Middle frontal gyrus (tissue), 1 donor: ENCODE results near the gene ITGA2B.
"Not testable (repeated sequence)": the region's sequence is repeated elsewhere in the genome, so short reads cannot be mapped to it uniquely, and the experiment has no call there.

Source experiments
- DNase-seq: peaks from one replicate; pipeline ENCODE4 v3.0.0-alpha.2; 2015; ENCODE audit warnings: low spot score; ENCODE audit errors: extremely low spot score

Gene ITGA2B

DNA sequence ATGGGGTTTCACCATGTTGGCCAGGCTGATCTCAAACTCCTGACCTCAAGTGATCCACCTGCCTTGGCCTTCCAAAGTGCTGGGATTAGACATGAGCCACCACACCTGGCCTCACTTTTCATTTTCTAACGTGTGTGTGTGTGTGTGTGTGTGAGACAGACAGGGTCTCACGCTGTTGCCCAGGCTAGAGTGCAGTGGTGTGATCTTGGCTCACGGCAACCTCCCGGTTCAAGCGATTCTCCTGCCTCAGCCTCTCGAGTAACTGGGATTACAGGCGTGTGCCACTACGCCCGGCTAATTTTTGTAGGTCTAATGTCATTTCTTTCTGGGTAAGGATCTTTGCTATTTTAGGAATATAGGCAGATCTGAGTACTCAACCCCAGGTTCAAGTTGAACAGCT, 4.7 kb upstream of the ITGA2B start:
- DNase-seq = not testable (repeated sequence)

DNA sequence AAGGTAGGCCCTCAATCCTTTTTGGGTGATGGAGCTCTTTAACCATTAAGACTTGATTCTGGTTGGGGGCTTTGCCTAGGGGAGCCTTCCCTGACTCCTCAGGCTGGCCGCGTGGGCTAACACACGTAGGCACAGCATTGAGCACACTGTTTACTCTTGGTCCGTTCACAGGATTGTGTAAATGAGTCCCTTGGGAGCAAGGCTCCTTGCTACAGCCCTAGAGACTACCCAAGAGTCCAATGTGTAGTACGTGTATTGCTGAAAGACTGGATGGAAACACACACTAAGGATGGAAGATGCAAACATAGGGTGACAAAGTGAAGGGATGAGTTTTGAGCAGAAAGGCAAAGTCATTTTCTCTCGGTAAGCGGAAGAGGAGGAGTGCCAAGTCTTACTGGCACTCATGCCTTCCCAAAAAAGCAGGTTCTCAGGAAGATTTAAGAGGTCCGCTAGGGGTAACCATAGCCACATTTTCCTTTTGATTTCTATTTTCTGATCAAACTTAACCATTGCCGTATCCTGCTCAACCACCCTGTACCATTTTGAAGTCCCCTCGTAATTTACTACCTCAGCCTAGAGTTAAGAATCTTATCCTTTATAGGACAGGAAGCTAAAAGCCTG, 911 bp upstream of the ITGA2B start:
- DNase-seq = no peak

- DNase-seq = no peak
Observed at GRCh38 chr17:44389723-44390202, 314 bp upstream of the ITGA2B start.

DNA sequence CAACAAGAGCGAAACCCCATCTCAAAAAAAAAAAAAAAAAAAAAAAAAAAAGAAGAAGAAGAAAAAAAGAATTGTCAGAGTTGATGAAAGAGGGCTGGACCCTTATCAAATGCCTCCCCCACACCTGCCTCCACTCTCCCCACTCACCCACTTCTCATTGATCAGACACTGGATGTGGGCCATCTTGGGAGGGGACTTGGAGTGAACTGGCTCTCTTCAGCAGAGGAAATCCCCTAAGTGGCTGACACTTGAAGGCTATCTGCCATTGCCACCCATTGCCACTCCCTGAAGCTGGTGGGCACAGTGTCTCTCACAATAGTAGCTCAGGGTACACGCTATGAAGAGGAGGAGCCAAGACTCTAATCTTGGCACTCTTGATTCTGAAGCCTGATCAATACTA, 1.6 kb downstream of the ITGA2B start:
- DNase-seq = no peak

- DNase-seq = no peak
Observed at GRCh38 chr17:44386182-44386525, 3.3 kb downstream of the ITGA2B start.

DNA sequence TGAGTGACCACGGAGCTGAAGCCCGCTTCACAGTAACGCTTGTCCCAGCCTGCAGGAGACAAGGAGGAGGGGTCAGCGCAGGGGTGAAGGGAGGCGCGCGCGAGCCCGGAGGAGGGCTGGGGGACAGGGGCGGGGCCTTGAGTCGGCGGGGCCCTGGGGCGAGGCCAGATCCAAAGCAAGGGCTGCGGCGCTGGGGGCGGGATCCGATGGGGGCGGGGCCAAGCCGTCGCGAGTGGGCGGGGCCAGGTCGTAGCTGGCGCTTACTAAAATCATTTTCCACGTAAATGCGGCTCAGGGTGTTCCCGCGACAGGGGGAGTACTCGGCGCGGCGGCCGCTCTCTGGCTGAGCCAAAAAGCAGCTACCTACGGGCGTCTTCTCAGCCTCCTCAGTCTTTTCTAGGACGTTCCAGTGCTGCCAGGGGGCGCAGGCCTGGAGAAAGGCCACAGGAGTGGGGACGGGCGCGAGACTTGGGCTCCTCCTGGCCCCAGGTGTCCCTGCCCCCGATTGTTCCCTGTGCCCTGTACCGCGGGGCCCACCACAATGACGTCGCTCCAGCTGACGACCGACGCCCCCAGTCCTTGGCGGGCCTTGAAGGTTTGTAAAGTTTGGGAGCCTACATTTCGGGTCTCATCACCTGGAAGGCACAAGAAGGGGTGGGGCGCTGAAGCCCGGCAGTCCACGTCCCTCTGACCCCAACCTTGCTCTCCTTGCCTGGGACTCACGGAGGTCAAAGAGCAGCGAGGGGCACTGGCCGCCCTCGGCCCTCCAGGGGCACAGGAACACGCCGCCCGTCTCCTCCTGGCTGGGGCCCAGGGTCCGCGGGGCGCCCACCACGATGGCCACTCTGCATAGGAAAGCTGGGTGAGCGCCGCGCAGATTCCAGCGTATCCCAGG, 3.9 kb downstream of the ITGA2B start:
- no peak for DNase-seq

DNA sequence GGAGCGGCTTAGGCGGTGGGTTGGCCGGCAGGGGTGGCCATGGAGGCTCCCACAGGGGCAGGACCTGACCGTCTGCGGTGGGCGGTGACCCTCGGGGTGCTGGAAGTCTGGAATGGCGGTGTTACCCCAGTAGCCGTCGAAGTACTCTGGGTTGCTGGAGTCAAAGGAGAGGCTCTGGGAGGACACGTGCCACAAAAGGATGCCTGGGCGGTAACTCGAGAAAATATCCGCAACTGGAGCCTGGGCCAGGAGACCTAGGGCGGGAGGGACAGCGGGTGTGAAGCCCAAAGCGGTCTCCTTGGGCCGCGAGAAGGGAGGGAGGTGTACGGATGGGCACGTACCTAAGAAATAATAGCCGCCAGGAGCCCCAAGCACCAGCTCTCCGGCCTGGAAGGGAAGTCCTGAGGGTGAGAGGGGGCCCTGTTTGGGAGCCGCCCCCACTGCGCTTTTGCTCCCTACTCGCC, 4.6 kb downstream of the ITGA2B start:
- no peak for DNase-seq

DNA sequence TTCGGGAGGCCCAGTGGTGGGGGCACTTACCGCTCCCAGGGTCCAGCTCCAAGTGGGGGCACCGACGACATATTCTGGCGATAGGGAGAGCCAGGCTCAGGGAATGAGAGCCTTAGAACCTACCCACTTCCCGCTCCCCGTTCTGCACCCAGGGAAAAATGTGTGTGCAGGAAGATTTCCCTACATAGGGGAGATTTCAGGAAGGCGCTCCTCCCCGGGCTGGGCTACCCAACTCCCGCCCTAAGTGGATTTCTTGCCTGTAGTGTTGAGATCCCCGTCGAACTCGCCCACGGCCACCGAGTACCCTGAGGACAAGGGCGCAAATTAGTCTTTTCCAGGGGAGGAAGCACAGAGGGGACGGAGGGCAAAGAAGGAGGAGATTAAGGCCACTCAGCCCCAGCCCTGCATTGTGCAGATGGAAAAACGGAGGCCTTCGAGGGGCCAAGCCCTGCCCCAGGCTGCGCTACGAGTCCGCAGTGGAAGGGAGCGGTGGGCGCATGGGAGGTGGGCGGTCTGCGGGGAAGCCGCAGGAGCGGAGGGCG, 5.1 kb downstream of the ITGA2B start:
- DNase-seq = no peak

DNA sequence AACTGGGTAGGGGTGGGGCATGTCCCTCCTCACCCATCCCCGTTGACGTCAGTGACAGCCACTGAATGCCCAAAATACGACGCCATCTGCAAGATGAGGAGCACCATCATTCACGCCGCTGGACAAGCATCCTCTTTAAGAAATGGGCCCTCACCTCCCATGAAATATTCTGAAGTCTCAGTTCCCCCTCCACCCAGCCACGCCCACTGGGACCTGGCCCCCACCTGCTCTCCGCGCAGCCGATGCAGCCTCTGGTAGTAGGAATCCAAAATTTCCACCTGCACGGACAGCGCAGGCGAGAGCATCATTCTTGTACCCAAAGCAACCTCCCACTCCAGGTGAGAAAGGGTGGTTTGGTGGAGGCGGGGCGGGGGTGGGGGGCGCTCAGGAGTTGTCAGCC, 5.6 kb downstream of the ITGA2B start:
- no peak for DNase-seq

DNA sequence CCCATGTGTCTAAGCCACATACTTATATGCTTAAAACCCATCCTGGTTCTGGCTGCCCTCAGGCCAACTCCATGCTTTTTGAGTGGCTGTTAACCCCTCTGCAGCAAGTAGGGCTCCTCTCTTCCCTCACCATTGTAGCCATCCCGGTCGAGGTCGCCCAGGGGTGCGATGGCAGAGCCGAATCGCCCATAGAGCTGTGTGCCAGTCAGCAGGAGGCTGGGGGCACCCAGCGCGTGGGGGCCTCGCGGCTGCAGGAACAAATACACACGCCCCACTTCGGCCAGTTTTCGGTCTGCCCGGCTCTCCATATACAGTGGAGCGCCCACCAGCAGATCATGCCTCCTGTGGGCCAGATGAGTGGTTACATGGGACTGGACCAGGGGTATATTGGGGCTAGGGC, 6.1 kb downstream of the ITGA2B start:
- DNase-seq = no peak

- no peak for DNase-seq
Observed at GRCh38 chr17:44382917-44383316, 6.5 kb downstream of the ITGA2B start.

DNA sequence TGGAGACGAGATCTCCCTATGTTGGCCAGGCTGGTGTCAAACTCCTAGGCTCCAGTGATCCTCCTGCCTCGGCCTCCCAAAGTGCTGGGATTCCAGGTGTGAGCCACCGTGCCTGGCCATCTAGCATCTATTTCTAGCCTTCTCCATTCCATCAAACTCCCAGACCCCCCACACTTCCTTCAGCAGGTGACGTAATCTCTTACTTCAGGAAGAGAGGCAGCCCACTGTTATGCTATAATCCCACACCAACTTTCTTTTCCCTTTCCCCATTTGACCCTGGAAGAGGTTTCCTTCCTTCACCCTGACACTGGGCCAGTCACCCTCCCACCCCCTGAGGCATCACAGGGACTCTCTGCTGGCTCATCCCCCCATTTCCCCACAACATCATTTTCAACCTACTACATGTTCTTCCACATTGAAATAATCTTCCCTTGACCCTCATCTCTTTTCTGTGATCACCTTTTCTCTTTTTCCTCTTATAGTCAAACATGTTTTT, 7.6 kb downstream of the ITGA2B start:
- DNase-seq = no peak

GRCh38 chr17:44380767-44381166, 8.7 kb downstream of the ITGA2B start:
- no peak for DNase-seq

DNA sequence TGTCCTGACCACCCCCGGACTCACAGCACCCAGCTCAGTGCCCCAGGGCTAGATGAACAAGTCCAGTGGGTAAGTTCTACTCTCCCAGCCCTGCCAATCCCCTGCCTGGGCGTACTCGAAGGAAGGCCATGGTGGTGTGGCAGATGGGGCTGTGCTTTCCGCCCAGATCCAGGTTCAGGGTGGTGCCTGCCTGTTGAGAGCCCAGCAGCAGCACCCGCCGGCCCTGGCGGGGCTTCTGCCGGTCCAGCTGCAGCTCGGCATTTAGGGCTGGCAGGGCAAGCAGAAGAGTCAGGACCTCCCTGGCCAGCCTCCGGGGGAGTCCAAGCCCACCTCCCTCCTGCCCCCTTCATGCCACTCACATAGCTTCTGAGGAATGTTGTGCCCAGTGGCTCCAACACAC, 9.6 kb downstream of the ITGA2B start:
- DNase-seq = no peak

DNA sequence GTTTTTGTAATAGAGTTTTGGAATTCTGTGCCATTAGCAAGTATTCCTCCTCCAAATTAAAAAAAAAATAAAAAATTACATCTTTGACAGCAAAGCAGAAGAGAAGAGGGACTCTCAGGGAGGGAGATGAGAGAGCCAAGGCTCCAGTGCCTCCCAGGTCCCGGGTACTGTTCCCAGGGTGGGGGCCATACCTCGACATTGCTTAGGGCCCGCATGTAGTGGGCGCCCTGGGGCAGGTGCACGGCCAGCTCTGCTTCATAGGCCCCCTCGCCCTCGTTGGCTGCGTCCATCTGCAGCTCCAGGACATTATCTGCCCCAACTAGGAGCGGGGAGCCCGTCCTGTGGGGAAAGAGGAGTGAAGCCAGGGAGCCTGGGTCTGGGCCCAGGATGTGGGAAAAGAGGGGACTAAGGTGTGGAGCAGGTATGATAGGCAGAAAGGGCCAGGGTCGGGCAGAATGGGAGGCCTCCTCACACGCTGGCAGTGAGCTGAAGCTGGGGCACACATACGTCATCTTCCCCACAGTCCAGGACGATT, 11.2 kb downstream of the ITGA2B start:
- DNase-seq = no peak

DNA sequence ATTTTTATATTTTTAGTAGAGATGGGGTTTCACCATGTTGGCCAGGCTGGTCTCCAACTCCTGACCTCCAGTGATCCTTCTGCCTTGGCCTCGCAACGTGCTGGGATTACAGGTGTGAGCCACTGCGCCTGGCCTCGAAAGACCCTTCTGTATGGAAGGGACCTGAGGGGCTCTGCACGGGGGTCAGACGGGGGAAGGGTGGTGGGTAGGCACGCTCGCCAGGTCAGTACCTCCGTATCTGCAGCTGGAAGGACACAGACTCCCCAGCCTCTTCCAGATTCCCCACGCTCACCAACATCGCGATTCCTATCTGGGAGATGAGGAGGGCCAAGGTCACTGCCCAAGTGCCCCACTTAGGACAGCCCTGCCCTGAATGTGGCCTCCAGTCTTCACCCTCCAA, 12.7 kb downstream of the ITGA2B start:
- no peak for DNase-seq

- DNase-seq = no peak
Observed at GRCh38 chr17:44376124-44376523, 13.3 kb downstream of the ITGA2B start.

DNA sequence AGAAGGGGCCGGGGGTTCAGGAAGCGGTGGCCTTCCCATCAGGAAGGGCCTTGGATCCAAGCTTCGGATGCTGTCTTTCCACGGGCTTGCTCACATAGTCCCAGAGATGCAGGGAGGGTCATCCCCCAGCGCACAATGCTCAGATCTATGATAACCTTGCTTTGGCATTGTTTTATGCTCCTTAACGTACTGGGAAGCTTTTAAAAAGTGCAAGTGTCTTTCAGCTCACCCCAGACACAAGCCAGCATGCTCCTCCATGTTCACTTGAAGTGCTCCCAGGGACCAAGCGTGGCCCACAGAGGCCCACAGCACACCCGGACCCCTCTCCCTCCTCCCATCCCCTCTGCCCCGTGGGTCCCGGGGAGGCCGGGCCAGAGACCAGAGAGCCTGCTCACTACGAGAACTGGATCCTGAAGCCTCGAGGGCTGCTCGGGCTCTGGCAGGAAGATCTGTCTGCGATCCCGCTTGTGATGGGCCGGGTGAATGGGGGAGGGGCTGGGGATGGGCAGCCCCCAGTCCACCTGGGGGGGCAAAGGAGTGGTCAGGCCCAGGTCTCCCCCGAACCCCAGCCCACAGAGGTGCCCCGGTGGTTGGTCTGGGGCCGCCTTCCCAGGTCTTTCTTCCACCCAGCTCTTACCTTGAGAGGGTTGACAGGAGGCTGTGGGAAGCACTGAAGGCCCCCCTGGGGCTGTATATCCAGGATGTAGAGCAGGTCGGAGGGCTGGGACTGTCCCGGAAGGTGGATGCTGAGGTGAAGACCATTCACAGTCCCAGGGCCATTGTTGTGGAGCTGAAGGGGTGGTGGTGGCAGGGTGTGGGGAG, 14.0 kb downstream of the ITGA2B start:
- DNase-seq = no peak

DNA sequence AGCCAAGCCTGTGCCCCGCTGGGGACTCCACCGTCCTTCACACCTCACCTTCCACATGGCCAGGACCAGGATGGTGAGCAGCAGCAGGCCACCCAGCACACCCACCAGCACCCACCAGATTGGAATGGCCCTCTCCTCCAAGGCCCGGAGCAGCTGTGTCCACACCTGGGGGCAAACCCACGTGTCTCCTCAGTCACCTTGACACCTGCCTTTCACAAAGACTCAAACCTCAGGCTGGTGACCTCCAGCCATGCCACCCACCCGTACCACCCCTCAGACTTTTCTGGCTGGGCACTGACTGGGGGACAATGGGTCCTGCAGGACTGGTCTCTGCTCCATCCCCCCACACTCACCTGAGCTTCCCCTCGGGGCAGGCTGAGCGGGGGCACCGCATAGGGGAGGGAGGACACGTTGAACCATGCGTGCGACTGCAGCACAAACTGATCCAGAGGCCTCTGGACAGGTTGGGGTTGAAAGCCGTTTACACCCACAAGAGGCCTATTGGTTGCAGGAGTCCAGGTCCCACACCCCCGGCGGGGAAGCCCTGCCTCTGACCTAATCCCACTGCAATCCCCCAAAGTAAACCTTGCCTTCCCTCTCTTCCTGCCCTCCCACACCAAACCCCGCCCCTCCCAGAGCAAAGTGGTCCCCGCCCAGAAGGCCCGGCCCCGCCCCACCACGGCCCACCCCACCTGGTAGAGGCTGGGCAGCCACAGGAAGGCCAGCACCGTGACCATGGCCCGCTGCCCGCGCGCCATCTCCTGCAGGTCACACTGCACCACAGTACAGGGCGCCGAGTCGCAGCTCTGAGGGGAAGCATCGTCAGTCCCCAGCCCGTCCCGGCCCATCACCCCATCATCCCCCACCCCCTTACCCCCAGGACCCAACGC, 14.9 kb downstream of the ITGA2B start:
- DNase-seq = no peak

DNA sequence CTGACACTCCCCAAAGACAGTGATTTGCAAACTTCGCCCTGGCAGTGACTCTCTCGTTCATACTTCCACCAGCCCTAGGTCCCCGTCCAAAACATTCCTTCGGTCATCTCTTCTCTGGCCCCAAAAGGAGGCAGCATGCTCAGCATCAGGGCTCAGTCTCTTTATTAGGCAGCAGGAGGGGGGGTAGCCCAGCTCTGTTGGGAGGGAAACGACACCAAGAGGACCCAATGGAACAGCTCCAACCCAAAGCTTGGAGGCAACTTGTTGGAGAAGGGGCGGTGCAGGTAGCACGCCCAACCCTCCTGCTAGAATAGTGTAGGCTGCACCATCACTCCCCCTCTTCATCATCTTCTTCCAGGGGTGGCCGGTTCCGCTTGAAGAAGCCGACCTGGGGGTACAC, 17.4 kb downstream of the ITGA2B start:
- no peak for DNase-seq
